Stimulated activated CD8-positive, alpha-beta memory T cell treated with anti-CD3 and anti-CD28 coated beads, Interleukin-7, amount 100 ng/mL, for 24 hours (primary cell): ENCODE results near the gene COL23A1.

Experiments used
- DNase-seq: peaks from one replicate; pipeline ENCODE4 v3.0.0-alpha.2; 2020; ENCODE audit warnings: low read depth

Gene COL23A1

GRCh38 chr5:178337334-178337741 lies 252.9 kb downstream of the COL23A1 start:
- DNase-seq, result no peak

DNA sequence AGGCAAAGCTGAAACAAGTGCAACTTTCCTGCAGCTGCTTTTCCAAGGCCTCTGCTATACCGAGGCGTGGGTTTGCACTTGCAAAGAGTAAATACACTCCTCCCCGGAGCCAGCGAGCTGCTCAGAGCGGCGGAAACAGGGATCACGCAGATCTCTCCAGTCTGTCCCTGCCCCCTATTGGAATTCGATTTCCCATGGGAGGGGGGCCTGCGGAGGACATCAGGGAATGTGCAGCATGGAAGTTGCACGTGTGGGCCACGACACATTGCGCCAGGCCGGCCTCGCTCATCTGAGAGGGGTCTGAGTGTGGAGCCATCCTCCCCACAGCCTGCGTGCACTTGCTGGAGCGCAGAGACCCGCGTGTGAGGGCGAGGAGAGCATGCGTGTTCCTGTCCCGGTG lies 253.3 kb downstream of the COL23A1 start:
- DNase-seq, result no peak

- no peak for DNase-seq
Measured at GRCh38 chr5:178335302-178336030, 254.7 kb downstream of the COL23A1 start.

GRCh38 chr5:178334861-178335260 lies 255.3 kb downstream of the COL23A1 start:
- DNase-seq, result no peak

- no peak for DNase-seq
Measured at GRCh38 chr5:178333821-178334481, 256.2 kb downstream of the COL23A1 start.

DNA sequence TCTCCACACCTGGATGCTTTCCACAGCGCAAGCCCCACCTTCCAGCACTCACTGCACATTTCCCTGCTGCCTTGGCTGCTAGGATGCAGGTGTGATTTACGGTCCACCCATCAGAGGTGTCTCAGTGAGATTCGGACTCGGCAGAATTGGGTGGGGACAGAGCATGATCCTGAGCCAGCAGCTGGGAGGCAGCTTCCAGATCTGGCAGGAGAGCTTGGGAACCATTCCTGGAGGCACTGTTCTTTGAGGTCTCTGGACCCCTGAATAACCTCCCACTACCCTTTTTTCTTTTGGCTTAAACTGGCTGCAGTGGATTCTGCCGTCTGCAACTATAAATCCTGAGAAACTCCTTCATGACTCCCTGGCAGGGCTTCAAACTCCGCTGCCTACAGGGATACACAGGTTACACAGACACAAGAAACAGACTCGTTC lies 258.0 kb downstream of the COL23A1 start:
- no peak for DNase-seq

GRCh38 chr5:178331491-178331996 lies 258.6 kb downstream of the COL23A1 start:
- DNase-seq, result no peak

- DNase-seq, result no peak
Measured at GRCh38 chr5:178330791-178331404, 259.3 kb downstream of the COL23A1 start.

DNA sequence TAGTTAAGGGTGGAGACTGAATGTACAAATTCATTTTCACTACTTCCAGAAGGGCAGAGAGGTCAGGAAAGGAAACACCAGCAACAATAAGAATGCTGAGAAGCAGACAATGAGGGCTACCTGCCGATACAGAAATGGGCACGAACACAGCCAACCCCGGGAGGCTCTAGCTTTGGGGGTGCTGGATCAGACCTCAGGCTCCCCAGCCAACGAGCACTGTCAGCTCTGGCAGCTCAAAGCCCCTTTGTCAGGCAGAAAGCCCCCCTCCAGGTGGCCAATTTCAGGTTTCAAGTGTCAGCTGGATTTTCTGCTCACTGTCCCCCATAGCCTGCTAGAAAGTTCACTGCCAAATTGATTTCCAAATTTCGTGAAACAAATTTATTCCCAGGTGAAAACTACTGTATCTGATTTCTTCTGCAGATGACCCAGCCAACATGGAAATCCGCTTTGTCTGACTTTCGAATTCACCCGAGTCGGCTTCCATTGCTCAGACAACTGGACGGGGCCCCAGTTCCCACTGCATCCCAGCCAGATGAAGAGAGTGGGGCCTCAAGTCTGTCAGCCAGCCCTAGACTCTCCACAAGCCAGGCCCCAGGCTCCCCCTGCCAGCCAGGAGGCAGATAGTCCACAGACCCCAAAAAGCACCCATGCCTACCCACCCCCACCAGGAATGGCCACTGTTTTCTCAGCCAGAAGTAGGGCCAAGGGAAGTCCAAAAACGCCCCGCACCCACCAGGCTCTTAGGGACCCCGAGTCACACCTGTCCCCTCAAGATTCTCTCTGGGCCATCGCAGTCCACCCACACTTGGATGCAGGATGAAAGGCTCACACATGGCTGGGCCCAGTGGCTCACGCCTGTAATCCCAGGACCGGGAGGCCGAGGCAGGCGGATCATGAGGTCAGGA lies 261.1 kb downstream of the COL23A1 start:
- DNase-seq, result no peak

DNA sequence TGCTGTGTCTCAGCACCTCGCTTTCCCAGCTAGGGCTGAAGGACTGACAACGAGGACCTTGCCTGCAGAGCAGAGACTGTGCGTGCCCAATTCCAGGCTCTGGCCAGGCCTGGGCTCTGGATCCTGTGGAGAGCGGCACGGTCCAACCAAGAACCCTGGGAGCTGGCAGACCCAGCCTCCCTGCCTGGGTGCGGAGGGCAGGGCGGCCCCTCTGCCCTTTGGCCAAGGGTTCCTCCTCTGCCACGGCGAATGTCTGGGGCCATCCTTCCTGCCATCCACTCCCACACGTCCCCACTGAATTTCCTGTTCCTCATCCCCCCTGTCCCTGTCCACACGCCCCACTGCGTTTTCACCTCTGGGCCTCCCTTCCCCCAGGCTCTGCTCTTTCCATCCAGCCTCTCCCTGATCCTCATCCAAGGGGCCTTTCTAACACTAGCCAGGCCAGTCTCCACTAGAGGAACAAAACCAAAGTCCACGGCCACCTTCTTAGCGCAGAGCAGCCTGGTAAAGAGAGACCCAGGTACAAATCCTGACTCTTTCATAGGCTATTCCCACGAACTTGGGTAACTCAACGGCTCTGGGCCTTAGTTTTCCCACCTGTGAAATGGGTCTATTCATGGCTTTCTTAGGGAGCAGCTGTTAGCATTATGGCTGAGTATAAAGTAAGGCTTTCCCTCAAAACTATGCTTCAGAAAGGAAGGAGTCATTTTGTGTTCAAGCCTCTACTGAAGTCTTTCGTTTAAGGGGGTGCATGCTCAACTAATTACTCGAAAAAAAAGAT lies 262.1 kb downstream of the COL23A1 start:
- no peak for DNase-seq

DNA sequence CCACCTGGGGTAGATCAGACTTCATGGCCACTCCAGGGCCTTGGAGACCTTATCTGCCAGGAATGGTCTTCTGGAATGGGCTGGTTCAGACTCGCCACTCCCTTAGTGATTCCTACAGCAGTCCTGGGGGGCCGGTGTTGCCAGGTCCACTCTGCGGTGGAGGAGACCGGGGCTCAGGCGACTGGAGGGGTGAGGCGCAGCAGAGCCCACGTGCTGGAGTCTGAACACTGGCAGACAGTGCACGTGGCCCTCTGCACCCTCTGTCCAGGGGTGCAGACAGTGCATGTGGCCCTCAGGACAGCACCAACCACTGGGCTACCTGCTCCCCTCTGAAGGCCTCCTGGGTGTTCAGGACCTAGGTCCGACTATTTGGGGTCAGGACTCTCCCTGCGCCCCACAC lies 262.7 kb downstream of the COL23A1 start:
- DNase-seq, result no peak

DNA sequence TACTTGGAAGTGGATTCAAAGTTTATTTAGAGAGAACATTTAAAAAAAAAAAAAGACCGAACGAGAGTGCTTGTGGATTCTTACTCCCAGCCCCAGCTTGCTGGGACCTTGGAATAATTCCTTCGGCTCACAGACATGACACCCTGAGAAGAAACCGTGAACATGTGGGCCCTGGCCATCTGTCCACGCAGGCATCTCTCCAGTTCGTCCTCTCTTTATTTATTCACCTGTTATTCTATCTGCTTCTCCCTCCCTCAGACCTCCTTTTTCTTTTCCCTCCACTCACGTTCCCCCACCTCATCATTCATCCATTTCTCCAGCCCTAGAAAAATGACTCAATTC lies 263.8 kb downstream of the COL23A1 start:
- DNase-seq, result no peak

GRCh38 chr5:178325679-178326373 lies 264.4 kb downstream of the COL23A1 start:
- DNase-seq, result no peak

DNA sequence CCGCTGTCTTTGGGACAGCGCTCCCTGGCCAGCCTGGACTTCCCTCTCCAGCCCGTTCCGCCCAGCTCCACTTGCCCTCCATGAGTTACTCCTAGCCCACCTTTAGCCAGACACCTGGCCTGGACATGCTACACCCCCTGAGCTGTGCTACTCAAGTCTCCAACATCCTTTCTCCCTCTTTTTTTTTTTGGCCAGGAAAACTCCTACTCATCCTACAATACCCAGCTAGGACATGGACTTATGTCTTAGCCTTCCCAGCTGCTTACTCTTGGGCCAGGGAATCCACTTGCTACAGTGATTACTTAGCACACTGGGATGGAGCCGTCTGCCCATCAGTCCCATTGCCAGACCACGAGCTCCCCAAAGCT lies 264.9 kb downstream of the COL23A1 start:
- no peak for DNase-seq

DNA sequence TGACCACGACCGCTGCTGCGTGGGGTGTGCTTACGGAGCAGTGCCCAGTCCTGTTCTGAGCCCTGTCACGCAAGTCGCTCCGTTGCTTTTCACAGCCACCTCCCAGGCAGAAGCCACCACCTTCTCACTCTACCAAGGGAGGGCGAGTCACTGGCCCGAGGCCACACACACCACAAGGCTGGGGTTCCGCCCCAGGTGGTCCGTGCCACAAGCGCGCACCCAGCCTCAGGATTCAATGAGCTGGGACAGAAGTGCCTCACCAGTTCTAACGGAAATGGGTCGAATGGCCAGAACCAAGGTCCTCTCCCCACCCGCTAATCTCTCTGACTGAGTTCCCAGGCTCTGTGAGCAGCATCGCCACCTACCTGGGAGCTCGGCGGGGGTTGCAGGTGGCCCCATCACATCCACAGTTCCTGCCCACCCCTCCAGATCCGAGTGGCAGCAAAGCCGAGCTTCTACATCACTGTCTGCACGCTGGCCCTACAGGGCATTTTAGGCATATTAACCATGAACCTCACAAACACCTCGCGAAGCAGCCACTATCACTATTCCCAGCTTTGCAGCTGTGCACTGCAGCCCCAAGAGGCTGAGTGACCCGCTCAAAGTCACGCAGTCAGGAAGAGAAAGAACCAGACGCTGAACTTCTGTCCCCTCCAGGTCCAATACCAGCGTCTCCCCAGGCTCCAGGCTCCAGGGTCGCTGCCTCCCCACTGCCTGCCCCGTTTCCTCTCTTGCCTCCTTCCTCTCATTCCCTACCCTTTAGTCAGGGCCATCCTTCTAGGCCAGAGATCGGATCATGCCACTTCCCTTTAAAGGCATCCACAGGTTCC lies 265.5 kb downstream of the COL23A1 start:
- no peak for DNase-seq

DNA sequence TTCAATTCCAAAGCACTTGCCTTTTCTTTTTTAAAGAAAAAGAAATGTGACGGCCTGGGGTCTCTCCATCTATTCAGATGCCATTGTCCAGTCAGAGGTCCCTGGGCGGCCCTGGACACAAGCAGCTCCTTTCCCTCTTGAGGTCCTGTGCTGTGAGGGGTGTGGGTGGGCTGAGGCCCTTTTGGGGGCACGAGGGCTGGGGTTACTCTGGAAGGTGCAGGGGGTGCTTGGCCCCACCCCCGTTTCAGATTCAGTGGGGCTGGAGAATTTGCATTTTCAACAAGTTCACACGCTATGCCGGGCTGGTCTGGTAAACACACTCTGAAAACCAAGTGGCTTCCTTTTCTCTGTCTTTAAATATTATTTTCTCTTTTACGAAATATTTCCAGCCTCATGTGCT lies 266.2 kb downstream of the COL23A1 start:
- no peak for DNase-seq

DNA sequence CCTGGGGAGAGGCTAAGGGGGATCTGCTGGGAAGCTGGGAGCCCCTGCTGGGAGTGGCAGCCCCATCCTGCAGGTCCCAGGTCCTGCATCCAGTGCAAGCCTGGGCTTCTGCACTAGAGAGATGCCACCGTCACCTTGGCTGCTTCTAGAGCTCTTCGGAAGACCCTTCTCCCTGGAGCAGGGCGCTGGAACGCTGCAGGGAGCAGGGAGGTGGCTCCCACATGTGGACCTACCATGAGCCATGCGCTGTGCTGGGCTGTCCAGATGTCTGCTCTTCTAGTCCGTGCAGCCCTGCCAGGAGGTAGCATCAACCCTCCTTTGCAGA lies 266.7 kb downstream of the COL23A1 start:
- no peak for DNase-seq

- no peak for DNase-seq
Measured at GRCh38 chr5:178322736-178323540, 267.3 kb downstream of the COL23A1 start.

GRCh38 chr5:178320281-178320855 lies 269.8 kb downstream of the COL23A1 start:
- DNase-seq, result no peak
